PC-9 (cell line): ENCODE results near the gene RTL1. TPM values are rescaled to one million over a fixed set of nuclear protein-coding genes. Genes with fewer than 3 reads are reported as not detected.

Experiments
- Bru-seq: library from RNA; stranded (reverse); fragments of 400-500 nt; gene quantifications from one replicate; lab custom pipeline; 2021; lab: Mats Ljungman, UMichigan
- BruChase-seq, 2 experiments: library from RNA; stranded (reverse); fragments of 400-500 nt; gene quantifications; one replicate each; lab custom pipeline; 2021; lab: Mats Ljungman, UMichigan
- BruUV-seq: library from RNA; stranded (reverse); fragments of 400-500 nt; replicated peaks from 2 replicates; lab custom pipeline; 2021; lab: Mats Ljungman, UMichigan
- CTCF ChIA-PET: fragments of 300-600 bp; sonication (Branson Sonifier 250); formaldehyde crosslinking; loops from one replicate; lab custom pipeline; 2022; ENCODE audit warnings: antibody characterized with exemption; lab: Charles Lee
- POLR2A ChIA-PET: fragments of 300-600 bp; sonication (Branson Sonifier 250); formaldehyde crosslinking; loops from one replicate; lab custom pipeline; 2022; ENCODE audit warnings: antibody characterized with exemption; ENCODE audit not compliant: unreplicated experiment; lab: Charles Lee
- DNase-seq, 2 experiments: peaks; one replicate each; pipeline versions ENCODE4 v3.0.0 to v3.0.0-alpha.2; 2015 to 2022; ENCODE audit warnings: mixed read lengths in 1 of 2
- H2AFZ ChIP-seq: fragments of 200-600 bp; sonication (generic); 2 replicates; pipeline ENCODE4 v1.8.1; 2017; ENCODE audit warnings: antibody characterized with exemption
- H3F3A ChIP-seq: fragments of 200-600 bp; sonication (generic); 2 replicates; pipeline ENCODE4 v1.8.1; 2017; ENCODE audit warnings: antibody characterized with exemption, mild to moderate bottlenecking, low read depth; ENCODE audit not compliant: insufficient read depth
- H3K27ac ChIP-seq: fragments of 200-600 bp; sonication (generic); 2 replicates; pipeline ENCODE4 v1.6.1; 2016; ENCODE audit warnings: mixed run types
- H3K27me3 ChIP-seq: fragments of 200-600 bp; sonication (generic); 2 replicates; pipeline ENCODE4 v1.6.1; 2016; ENCODE audit warnings: low read depth, mixed run types; ENCODE audit not compliant: insufficient read depth
- H3K36me3 ChIP-seq: fragments of 200-600 bp; sonication (generic); 2 replicates; pipeline ENCODE4 v1.6.1; 2016; ENCODE audit warnings: low read depth, mixed run types
- H3K4me1 ChIP-seq: fragments of 200-600 bp; sonication (generic); replicated peaks from 2 replicates; pipeline ENCODE4 v1.6.1; 2016; ENCODE audit warnings: mixed run types; ENCODE audit not compliant: insufficient read depth
- H3K4me2 ChIP-seq: fragments of 200-600 bp; sonication (generic); 2 replicates; pipeline ENCODE4 v1.6.1; 2017; ENCODE audit warnings: mixed run types
- H3K4me3 ChIP-seq: fragments of 200-600 bp; sonication (generic); 2 replicates; pipeline ENCODE4 v1.6.1; 2016; ENCODE audit warnings: mixed run types
- H3K79me2 ChIP-seq: fragments of 200-600 bp; sonication (generic); 2 replicates; pipeline ENCODE4 v1.6.1; 2017; ENCODE audit warnings: low read depth, mixed run types
- H3K9me2 ChIP-seq: fragments of 200-600 bp; sonication (generic); 2 replicates; pipeline ENCODE4 v1.8.1; 2017; ENCODE audit warnings: mild to moderate bottlenecking; ENCODE audit not compliant: insufficient read depth
- H3K9me3 ChIP-seq: fragments of 200-600 bp; sonication (generic); 2 replicates; pipeline ENCODE4 v1.8.1; 2016; ENCODE audit warnings: low read depth; ENCODE audit not compliant: insufficient read depth
- H4K20me1 ChIP-seq: fragments of 200-600 bp; sonication (generic); 2 replicates; pipeline ENCODE4 v1.8.1; 2017; ENCODE audit not compliant: insufficient read depth
- EZH2 ChIP-seq: fragments of 200-600 bp; sonication (generic); IDR thresholded peaks from 2 replicates; pipeline ENCODE4 v1.8.0; 2017; ENCODE audit warnings: antibody characterized with exemption, low read depth
- intact Hi-C: fragments of 100-400 bp; cut with micrococcal nuclease; formaldehyde crosslinking; loops from one replicate; pipeline ENCODE4 v1.10.0; 2022; ENCODE audit not compliant: unreplicated experiment
- long read RNA-seq: library from polyadenylated mRNA; stranded (forward); transcript quantifications from one replicate; pipeline ENCODE4 v2.0.0, GENCODE V29; 2022
- total RNA-seq: library from RNA; stranded (reverse); gene quantifications from 2 replicates; pipeline ENCODE4 v1.2.3, GENCODE V29; 2021
- TF ChIP-seq, protein P1 (sequence below): fragments of 200-600 bp; sonication (generic); conservative IDR thresholded peaks from 2 replicates; pipeline ENCODE4 v1.6.1; 2017; ENCODE audit warnings: mixed run types, antibody characterized with exemption, mild to moderate bottlenecking, moderate library complexity

RTL1 gene
- total RNA-seq (not detected in 2 replicates), Bru-seq, nascent RNA (not detected), BruChase-seq, experiment 1, labeled RNA remaining after a 2-hour chase (not detected), BruChase-seq, experiment 2, labeled RNA remaining after a 6-hour chase (not detected)
- long read RNA-seq = 0 reads

- Histone ChIP-seq H3K27me3 (peaks cover 68% of the 10 kb centered on the region), H3K9me2 (no peaks in the 10 kb centered on the region), H3K4me2 (no peak within 1 kb of the TSS), H2AFZ (no peak within 1 kb of the TSS), H3K27ac (no peak within 1 kb of the TSS), H3K9me3 (no peaks in the 10 kb centered on the region), H4K20me1 (no peaks in the 10 kb centered on the region), H3K4me3 (no peak within 1 kb of the TSS), H3K79me2 (no peaks in the 10 kb centered on the region), H3K36me3 (no peaks in the 10 kb centered on the region), H3F3A (no peaks in the 10 kb centered on the region), H3K4me1 (no peaks in the 10 kb centered on the region)
- POLR2A ChIA-PET = no interaction called here
- intact Hi-C loops = no loop called here
- BruUV-seq = no TSS peak
- CTCF ChIA-PET = no interaction called here
- TF ChIP-seq, protein P1, sequence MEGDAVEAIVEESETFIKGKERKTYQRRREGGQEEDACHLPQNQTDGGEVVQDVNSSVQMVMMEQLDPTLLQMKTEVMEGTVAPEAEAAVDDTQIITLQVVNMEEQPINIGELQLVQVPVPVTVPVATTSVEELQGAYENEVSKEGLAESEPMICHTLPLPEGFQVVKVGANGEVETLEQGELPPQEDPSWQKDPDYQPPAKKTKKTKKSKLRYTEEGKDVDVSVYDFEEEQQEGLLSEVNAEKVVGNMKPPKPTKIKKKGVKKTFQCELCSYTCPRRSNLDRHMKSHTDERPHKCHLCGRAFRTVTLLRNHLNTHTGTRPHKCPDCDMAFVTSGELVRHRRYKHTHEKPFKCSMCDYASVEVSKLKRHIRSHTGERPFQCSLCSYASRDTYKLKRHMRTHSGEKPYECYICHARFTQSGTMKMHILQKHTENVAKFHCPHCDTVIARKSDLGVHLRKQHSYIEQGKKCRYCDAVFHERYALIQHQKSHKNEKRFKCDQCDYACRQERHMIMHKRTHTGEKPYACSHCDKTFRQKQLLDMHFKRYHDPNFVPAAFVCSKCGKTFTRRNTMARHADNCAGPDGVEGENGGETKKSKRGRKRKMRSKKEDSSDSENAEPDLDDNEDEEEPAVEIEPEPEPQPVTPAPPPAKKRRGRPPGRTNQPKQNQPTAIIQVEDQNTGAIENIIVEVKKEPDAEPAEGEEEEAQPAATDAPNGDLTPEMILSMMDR = no peak
- no peak for TF ChIP-seq EZH2
- DNase-seq = no peak
Measured at GRCh38 chr14:100903672-100904185, at the start of gene RTL1. RTL1 (minus strand) TSS chr14:100903722; CDS start chr14:100884788, 18,934 bp downstream.

DNA sequence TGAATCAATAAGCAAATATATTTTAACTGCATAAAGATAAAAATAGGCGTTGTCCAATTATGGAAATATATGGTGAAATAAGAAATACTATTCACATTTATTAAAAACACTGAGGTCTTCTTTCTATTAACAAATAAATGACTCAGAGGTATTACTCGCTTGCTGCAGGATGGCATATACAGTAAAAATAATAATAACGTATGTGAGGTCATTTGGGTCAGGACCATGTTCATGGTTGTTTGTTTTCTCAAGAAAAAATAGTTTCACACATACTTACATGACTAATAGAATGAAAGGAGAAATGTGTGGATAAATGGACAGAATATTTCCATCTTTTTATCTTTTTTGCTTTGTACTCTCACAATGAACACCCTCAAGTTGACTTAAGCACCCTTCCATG is 46.5 kb upstream of the RTL1 start:
- Histone ChIP-seq H3F3A (no peaks in the 10 kb centered on the region), H3K79me2 (no peaks in the 10 kb centered on the region), H3K9me3 (no peaks in the 10 kb centered on the region), H3K36me3 (no peaks in the 10 kb centered on the region), H3K4me1 (no peaks in the 10 kb centered on the region), H3K27ac (no peak overlapping the region), H2AFZ (no peak overlapping the region), H3K9me2 (no peaks in the 10 kb centered on the region), H3K4me3 (no peak overlapping the region), H4K20me1 (no peaks in the 10 kb centered on the region), H3K4me2 (no peak overlapping the region), H3K27me3 (no peaks in the 10 kb centered on the region)
- BruUV-seq = no TSS peak
- ChIA-PET CTCF (no interaction called here), POLR2A (no interaction called here)
- no peak for TF ChIP-seq EZH2
- TF ChIP-seq, protein P1 = no peak
- DNase-seq = no peak
- intact Hi-C loops = no loop called here

- Histone ChIP-seq H2AFZ (no peak overlapping the region), H3K36me3 (no peaks in the 10 kb centered on the region), H3K27me3 (no peaks in the 10 kb centered on the region), H3K4me3 (no peak overlapping the region), H3K79me2 (no peaks in the 10 kb centered on the region), H3K27ac (no peak overlapping the region), H3K9me3 (no peaks in the 10 kb centered on the region), H3K4me2 (no peak overlapping the region), H4K20me1 (no peaks in the 10 kb centered on the region), H3K9me2 (no peaks in the 10 kb centered on the region), H3F3A (no peaks in the 10 kb centered on the region), H3K4me1 (no peaks in the 10 kb centered on the region)
- ChIA-PET POLR2A (no interaction called here), CTCF (no interaction called here)
- no TSS peak for BruUV-seq
- intact Hi-C loops = no loop called here
- TF ChIP-seq EZH2 = no peak
- TF ChIP-seq, protein P1 = no peak
- no peak for DNase-seq
Measured at GRCh38 chr14:100944052-100944451, 40.5 kb upstream of the RTL1 start.
